HepG2 (cell line): Measurements from ENCODE around the gene RPRD2. TPM values are rescaled to one million over a fixed set of nuclear protein-coding genes. Genes with fewer than 3 reads are reported as not detected.

ENCODE experiments used
- BCL6 ChIP-seq: IDR thresholded peaks from 2 replicates; pipeline ENCODE4 v1.6.1; 2016; ENCODE audit warnings: missing genetic modification reagents, missing compliant biosample characterization
- FOSL2 ChIP-seq: sonication (generic); formaldehyde crosslinking; IDR thresholded peaks from 2 replicates; pipeline ENCODE4 v1.4.0; 2020; ENCODE audit warnings: missing genetic modification reagents
- FOXM1 ChIP-seq: sonication (generic); formaldehyde crosslinking; IDR thresholded peaks from 2 replicates; pipeline ENCODE4 v1.5.0; 2020; ENCODE audit warnings: missing genetic modification reagents
- GATA4 ChIP-seq: sonication (generic); IDR thresholded peaks from 2 replicates; pipeline ENCODE4 v1.6.1; 2016; ENCODE audit warnings: antibody characterized with exemption, low read depth, borderline replicate concordance
- HBP1 ChIP-seq: IDR thresholded peaks from 2 replicates; pipeline ENCODE4 v1.6.1; 2016; ENCODE audit warnings: low read depth, control low read depth
- IRX3 ChIP-seq: sonication (generic); formaldehyde crosslinking; IDR thresholded peaks from 2 replicates; pipeline ENCODE4 v1.8.1; 2023; ENCODE audit warnings: mild to moderate bottlenecking, low read depth, missing genetic modification reagents, borderline replicate concordance
- MEF2D ChIP-seq: sonication (generic); formaldehyde crosslinking; IDR thresholded peaks from 2 replicates; pipeline ENCODE4 v1.5.1; 2020; ENCODE audit warnings: mild to moderate bottlenecking, missing genetic modification reagents
- PRMT3 ChIP-seq: sonication (generic); formaldehyde crosslinking; IDR thresholded peaks from 2 replicates; pipeline ENCODE4 v1.8.1; 2022; ENCODE audit warnings: low read depth, mild to moderate bottlenecking, moderate library complexity, missing genetic modification reagents, borderline replicate concordance
- RFXAP ChIP-seq: sonication (generic); formaldehyde crosslinking; IDR thresholded peaks from 2 replicates; pipeline ENCODE4 v1.4.0; 2020; ENCODE audit warnings: missing genetic modification reagents, borderline replicate concordance
- SRSF9 ChIP-seq: fragments of 200-400 bp; formaldehyde crosslinking; IDR thresholded peaks from 2 replicates; pipeline ENCODE4 v1.6.1; 2018; ENCODE audit warnings: borderline replicate concordance, mild to moderate bottlenecking, low read depth, low read length; ENCODE audit not compliant: insufficient read depth, poor library complexity, severe bottlenecking
- TEAD2 ChIP-seq: sonication (generic); formaldehyde crosslinking; IDR thresholded peaks from 2 replicates; pipeline ENCODE4 v1.9.0; 2021; ENCODE audit warnings: missing genetic modification reagents
- ZNF124 ChIP-seq: sonication (generic); formaldehyde crosslinking; IDR thresholded peaks from 2 replicates; pipeline ENCODE4 v1.4.0; 2020; ENCODE audit warnings: missing genetic modification reagents
- ZNF331 ChIP-seq: sonication (generic); formaldehyde crosslinking; IDR thresholded peaks from 2 replicates; pipeline ENCODE4 v1.4.0; 2020; ENCODE audit warnings: missing genetic modification reagents
- ZNF691 ChIP-seq: sonication (generic); formaldehyde crosslinking; IDR thresholded peaks from 2 replicates; pipeline ENCODE4 v1.4.0; 2020; ENCODE audit warnings: missing genetic modification reagents, low read depth, mild to moderate bottlenecking, borderline replicate concordance
- polyA plus RNA-seq, 8 experiments: library from polyadenylated mRNA; depleted of rRNA in 3 of 8; stranded (reverse) in 7 of 8; unstranded in 1 of 8; fragments of >200 nt; fragmentation: Illumina TruSeq in 4 of 8; extraction: Trizol in 4 of 8; gene quantifications; 2 replicates each; pipeline versions ENCODE4 v1.2.1 to v1.2.3, GENCODE V29; 2011 to 2016; ENCODE audit warnings: low read depth in 4 of 8, missing spikeins in 1 of 8, mixed read lengths in 1 of 8; ENCODE audit not compliant: insufficient read depth in 1 of 8
- total RNA-seq, 5 experiments: library from RNA; depleted of rRNA; stranded (reverse); fragments of >200 nt; fragmentation: Illumina TruSeq; extraction: Trizol; gene quantifications; 2 replicates each; pipeline ENCODE4 v1.2.3, GENCODE V29; 2016; ENCODE audit warnings: low read depth in 1 of 5
- TF ChIP-seq, protein P1 (sequence below), 2 experiments: fragments of 450-650 bp in 1 of 2; sonication (generic) in 1 of 2; formaldehyde crosslinking in 1 of 2; IDR thresholded peaks; 2 replicates each; pipeline versions ENCODE4 v1.6.1 to v1.8.0; 2016 to 2022; ENCODE audit warnings: antibody characterized with exemption in 1 of 2, mild to moderate bottlenecking in 1 of 2, missing genetic modification reagents in 1 of 2

Gene RPRD2
- total and polyA plus RNA-seq, 2 of the 13 experiments (the other 11 are each of a cell fraction or from before 2014, with no cell fraction given) = 8.0 to 8.9 TPM

DNA sequence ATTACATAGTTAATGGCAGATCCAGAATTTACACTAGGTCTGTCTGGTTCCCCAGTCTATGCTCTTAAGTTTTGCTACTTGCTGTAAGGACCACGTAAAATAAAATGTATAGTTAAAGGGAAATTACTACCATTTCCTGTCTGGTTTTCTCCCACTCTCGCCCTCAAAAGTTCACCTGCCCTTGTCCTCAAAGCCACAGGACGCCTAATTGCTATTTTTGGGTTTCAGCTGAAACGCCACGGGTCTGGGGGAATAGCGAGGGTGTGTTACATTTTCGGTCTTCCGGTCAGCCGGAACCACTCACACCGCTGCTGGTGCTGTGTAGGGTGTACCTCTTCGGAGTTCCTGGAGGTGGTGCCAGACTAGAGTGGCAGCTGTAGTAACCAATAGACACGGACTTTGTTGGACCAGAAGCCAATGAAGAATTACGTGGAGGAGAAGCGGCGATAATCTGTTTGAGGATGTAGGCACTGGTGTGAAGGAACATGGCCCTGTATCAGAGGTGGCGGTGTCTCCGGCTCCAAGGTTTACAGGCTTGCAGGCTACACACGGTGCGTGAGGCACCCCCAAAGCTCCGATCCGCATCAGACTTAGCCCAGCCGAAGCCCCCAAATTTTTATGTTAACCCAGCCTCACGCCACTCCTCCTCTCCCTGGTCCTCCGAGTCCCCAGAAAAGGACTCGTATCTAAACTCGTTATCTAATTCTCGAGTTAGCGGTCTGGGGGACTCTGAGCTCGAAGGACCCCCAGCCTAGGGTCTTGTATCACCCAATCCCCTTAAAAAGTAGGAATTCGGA lies 123.2 kb downstream of the RPRD2 start, which contains the start of gene TARS2 (continued):
- TF ChIP-seq, protein P1, sequence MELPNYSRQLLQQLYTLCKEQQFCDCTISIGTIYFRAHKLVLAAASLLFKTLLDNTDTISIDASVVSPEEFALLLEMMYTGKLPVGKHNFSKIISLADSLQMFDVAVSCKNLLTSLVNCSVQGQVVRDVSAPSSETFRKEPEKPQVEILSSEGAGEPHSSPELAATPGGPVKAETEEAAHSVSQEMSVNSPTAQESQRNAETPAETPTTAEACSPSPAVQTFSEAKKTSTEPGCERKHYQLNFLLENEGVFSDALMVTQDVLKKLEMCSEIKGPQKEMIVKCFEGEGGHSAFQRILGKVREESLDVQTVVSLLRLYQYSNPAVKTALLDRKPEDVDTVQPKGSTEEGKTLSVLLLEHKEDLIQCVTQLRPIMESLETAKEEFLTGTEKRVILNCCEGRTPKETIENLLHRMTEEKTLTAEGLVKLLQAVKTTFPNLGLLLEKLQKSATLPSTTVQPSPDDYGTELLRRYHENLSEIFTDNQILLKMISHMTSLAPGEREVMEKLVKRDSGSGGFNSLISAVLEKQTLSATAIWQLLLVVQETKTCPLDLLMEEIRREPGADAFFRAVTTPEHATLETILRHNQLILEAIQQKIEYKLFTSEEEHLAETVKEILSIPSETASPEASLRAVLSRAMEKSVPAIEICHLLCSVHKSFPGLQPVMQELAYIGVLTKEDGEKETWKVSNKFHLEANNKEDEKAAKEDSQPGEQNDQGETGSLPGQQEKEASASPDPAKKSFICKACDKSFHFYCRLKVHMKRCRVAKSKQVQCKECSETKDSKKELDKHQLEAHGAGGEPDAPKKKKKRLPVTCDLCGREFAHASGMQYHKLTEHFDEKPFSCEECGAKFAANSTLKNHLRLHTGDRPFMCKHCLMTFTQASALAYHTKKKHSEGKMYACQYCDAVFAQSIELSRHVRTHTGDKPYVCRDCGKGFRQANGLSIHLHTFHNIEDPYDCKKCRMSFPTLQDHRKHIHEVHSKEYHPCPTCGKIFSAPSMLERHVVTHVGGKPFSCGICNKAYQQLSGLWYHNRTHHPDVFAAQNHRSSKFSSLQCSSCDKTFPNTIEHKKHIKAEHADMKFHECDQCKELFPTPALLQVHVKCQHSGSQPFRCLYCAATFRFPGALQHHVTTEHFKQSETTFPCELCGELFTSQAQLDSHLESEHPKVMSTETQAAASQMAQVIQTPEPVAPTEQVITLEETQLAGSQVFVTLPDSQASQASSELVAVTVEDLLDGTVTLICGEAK (IDR thresholded peaks at IDR 0.05) = peak; percentile 88
- TF ChIP-seq, protein P1 (CRISPR knock-in tag; IDR thresholded peaks at IDR 0.05) = peak; percentile 69
- TF ChIP-seq MEF2D (CRISPR knock-in tag) = peak; percentile 80
- no peak for TF ChIP-seq IRX3 (CRISPR knock-in tag)
- TF ChIP-seq FOXM1 (CRISPR knock-in tag) = no peak
- peak; percentile 83; the same call in 1 of the 2 replicates for TF ChIP-seq RFXAP (CRISPR knock-in tag)
- no peak for TF ChIP-seq PRMT3 (CRISPR knock-in tag)
- 0 out of 2 replicates have a peak, but pooled peaks have one; percentile 44 for TF ChIP-seq ZNF124 (CRISPR knock-in tag)
- TF ChIP-seq HBP1 (CRISPR knock-in tag) = peak; percentile 82; the same call in 1 of the 2 replicates
- peak; percentile 67 for TF ChIP-seq FOSL2 (CRISPR knock-in tag)
- TF ChIP-seq ZNF691 (CRISPR knock-in tag) = peak; percentile 72; the same call in 1 of the 2 replicates
- TF ChIP-seq BCL6 (CRISPR knock-in tag) = peak; percentile 65; the same call in 1 of the 2 replicates
- no peak for TF ChIP-seq TEAD2 (CRISPR knock-in tag)
- TF ChIP-seq SRSF9 = no peak
- TF ChIP-seq GATA4 = peak; percentile 56; the same call in 1 of the 2 replicates
- peak; percentile 88 for TF ChIP-seq ZNF331 (CRISPR knock-in tag)
